Measurements from ENCODE around the gene MACROD2.

The MACROD2 gene

DNA sequence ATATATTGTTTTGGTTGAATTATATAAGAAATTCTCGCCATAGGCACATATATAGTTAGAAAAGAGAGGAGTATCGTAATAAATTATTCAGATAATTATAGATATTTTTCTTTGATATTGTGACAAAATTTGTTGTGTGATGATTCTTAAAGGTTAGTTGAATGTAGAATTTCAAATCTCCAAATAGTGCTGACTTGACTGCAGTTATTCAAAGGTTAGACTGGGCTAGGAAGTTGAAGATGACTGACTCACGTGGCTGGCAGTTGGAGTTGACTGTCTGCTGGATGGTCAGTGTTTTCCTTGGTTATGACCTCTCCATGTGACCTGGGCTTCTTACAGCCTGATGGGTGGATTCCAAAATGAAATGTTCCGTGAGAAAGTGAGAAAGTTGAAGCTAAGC is 286.8 kb downstream of the MACROD2 start:
- TF ChIP-seq, protein P1, sequence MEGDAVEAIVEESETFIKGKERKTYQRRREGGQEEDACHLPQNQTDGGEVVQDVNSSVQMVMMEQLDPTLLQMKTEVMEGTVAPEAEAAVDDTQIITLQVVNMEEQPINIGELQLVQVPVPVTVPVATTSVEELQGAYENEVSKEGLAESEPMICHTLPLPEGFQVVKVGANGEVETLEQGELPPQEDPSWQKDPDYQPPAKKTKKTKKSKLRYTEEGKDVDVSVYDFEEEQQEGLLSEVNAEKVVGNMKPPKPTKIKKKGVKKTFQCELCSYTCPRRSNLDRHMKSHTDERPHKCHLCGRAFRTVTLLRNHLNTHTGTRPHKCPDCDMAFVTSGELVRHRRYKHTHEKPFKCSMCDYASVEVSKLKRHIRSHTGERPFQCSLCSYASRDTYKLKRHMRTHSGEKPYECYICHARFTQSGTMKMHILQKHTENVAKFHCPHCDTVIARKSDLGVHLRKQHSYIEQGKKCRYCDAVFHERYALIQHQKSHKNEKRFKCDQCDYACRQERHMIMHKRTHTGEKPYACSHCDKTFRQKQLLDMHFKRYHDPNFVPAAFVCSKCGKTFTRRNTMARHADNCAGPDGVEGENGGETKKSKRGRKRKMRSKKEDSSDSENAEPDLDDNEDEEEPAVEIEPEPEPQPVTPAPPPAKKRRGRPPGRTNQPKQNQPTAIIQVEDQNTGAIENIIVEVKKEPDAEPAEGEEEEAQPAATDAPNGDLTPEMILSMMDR (IDR thresholded peaks at IDR 0.05; ENCODE audit: insufficient read depth, low read length, poor library complexity, severe bottlenecking), result no peak
- TF ChIP-seq EZH2phosphoT487 (conservative IDR thresholded peaks at IDR 0.05; ENCODE audit: low read length), result no peak
- Histone ChIP-seq H3F3A (ENCODE audit: insufficient read depth) (no peaks in the 10 kb centered on the region), H2AFZ (ENCODE audit: low read depth, low read length, severe bottlenecking) (no peak overlapping the region), H3K9ac (ENCODE audit: low read length) (no peak overlapping the region), H3K79me2 (ENCODE audit: insufficient read depth, low read length) (no peaks in the 10 kb centered on the region), H4K20me1 (ENCODE audit: low read depth, low read length) (no peaks in the 10 kb centered on the region), H3K27me3 (ENCODE audit: low read length) (no peaks in the 10 kb centered on the region), H3K9me3 (ENCODE audit: insufficient read depth, low read length) (no peaks in the 10 kb centered on the region; the same call in 1 of the 2 replicates), H3K4me2 (ENCODE audit: low read depth, low read length, poor library complexity, severe bottlenecking) (no peak overlapping the region), H3K9me2 (replicated peaks; ENCODE audit: insufficient read depth, low read length) (no peaks in the 10 kb centered on the region; the same call in 1 of the 2 replicates), H3K36me3 (ENCODE audit: low read length) (no peaks in the 10 kb centered on the region), H3K4me3 (ENCODE audit: insufficient read depth, low read length, poor library complexity, severe bottlenecking) (no peak overlapping the region), H3K27ac (ENCODE audit: low read depth, low read length) (no peak overlapping the region)

DNA sequence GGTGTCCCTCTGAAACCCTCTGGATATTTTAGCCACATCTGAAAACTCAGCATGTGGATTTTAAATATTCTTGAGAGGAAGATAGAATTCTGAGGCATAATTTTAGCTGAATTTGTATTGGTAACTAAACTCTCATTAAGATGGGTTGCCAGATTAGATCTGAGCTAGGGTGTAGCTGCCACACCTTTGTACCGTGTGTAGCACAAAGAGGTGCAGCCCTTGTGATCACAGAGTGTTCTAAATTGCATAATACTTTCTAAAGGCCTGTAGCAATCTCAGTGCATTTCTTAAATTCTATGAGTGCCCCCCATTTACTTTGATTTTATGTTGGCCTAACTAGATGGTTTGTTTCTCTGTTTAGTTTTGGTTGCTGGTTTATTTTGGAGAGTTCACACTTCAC is 289.1 kb downstream of the MACROD2 start:
- Histone ChIP-seq H3K27ac (ENCODE audit: low read depth, low read length) (no peak overlapping the region), H3K9me2 (replicated peaks; ENCODE audit: insufficient read depth, low read length) (no peaks in the 10 kb centered on the region; the same call in 1 of the 2 replicates), H3K9me3 (ENCODE audit: insufficient read depth, low read length) (no peaks in the 10 kb centered on the region; the same call in 1 of the 2 replicates), H3K4me3 (ENCODE audit: insufficient read depth, low read length, poor library complexity, severe bottlenecking) (no peak overlapping the region), H3K9ac (ENCODE audit: low read length) (no peak overlapping the region), H3K79me2 (ENCODE audit: insufficient read depth, low read length) (no peaks in the 10 kb centered on the region), H4K20me1 (ENCODE audit: low read depth, low read length) (no peaks in the 10 kb centered on the region), H2AFZ (ENCODE audit: low read depth, low read length, severe bottlenecking) (no peak overlapping the region), H3K27me3 (ENCODE audit: low read length) (no peaks in the 10 kb centered on the region), H3K36me3 (ENCODE audit: low read length) (no peaks in the 10 kb centered on the region), H3F3A (ENCODE audit: insufficient read depth) (no peaks in the 10 kb centered on the region), H3K4me2 (ENCODE audit: low read depth, low read length, poor library complexity, severe bottlenecking) (no peak overlapping the region)
- TF ChIP-seq, protein P1 (IDR thresholded peaks at IDR 0.05; ENCODE audit: insufficient read depth, low read length, poor library complexity, severe bottlenecking), result no peak
- no peak for TF ChIP-seq EZH2phosphoT487 (conservative IDR thresholded peaks at IDR 0.05; ENCODE audit: low read length)

DNA sequence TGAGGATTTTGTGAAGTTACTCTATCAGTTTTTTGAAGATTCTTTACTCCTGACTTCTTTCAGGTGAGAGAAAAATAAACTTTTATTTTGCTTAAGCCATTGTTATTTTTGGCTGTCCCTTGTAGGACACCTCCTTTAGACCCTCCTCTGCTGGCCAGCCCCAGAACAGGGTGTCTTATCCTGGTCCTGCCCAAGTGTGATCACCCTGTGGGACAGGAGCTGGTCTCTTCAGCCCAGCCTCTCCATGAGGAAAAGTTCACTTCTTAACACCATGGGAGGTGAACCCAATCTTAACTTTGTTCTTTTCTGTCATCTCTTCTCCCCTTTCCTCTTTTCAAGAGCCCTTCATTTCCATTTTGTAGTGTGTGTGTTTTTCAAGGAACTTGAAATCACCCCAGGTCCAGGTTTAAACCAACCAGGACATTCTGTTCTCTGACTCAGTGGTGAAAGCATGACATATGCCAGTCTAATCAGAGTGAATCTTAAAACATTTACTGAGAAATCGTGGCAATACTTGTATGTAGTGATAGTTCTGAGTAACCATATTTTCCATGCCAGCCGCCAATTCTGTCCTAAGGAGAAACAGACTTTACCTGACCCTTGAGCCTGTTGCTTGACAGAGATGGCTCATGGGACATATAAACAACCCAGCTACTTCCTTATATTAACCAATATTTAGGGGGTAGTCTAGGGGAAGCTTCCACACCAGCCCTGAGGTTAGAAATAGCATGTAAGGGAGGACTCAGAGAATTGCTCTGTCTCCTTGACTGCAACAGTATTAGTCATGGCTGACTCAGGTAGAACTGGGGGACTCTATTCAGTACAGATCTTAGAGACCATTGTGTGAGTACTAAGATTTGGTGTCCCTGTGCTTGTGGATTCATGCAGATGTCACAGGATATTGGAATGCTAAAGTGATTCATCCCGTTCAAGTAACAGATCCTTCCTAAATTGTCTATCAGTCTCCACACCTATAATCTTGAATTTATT is 293.3 kb downstream of the MACROD2 start:
- no peak overlapping the region for H3K4me2 ChIP-seq (ENCODE audit: low read depth, low read length, poor library complexity, severe bottlenecking)
- TF ChIP-seq, protein P1 (IDR thresholded peaks at IDR 0.05; ENCODE audit: insufficient read depth, low read length, poor library complexity, severe bottlenecking), result no peak
- no peak for TF ChIP-seq EZH2phosphoT487 (conservative IDR thresholded peaks at IDR 0.05; ENCODE audit: low read length)
- no peaks in the 10 kb centered on the region for H3K9me3 ChIP-seq (ENCODE audit: insufficient read depth, low read length)
- no peaks in the 10 kb centered on the region for H3K36me3 ChIP-seq (ENCODE audit: low read length)
- H3F3A ChIP-seq (ENCODE audit: insufficient read depth), result no peaks in the 10 kb centered on the region
- H3K9ac ChIP-seq (ENCODE audit: low read length), result no peak overlapping the region
- H3K27me3 ChIP-seq (ENCODE audit: low read length), result no peaks in the 10 kb centered on the region
- H3K9me2 ChIP-seq (replicated peaks; ENCODE audit: insufficient read depth, low read length), result no peaks in the 10 kb centered on the region; the same call in 1 of the 2 replicates
- H2AFZ ChIP-seq (ENCODE audit: low read depth, low read length, severe bottlenecking), result no peak overlapping the region
- no peak overlapping the region for H3K4me3 ChIP-seq (ENCODE audit: insufficient read depth, low read length, poor library complexity, severe bottlenecking)
- H4K20me1 ChIP-seq (ENCODE audit: low read depth, low read length), result no peaks in the 10 kb centered on the region
- H3K27ac ChIP-seq (ENCODE audit: low read depth, low read length), result no peak overlapping the region
- no peaks in the 10 kb centered on the region for H3K79me2 ChIP-seq (ENCODE audit: insufficient read depth, low read length)
